HUES48 (cell line): ENCODE data around the gene CNPY1.
"Not testable (repeated sequence)": the region's sequence is repeated elsewhere in the genome, so short reads cannot be mapped to it uniquely, and the experiment has no call there.

Experiments used
- H3K27ac ChIP-seq: one replicate; pipeline ENCODE4 v1.7.0; 2013; ENCODE audit warnings: low read depth, low read length, inconsistent platforms
- H3K27me3 ChIP-seq: 2 replicates; pipeline ENCODE4 v1.6.1; 2013; ENCODE audit warnings: mild to moderate bottlenecking, low read length; ENCODE audit not compliant: control insufficient read depth, insufficient read depth
- H3K36me3 ChIP-seq: 2 replicates; pipeline ENCODE4 v1.6.1; 2013; ENCODE audit warnings: low read length; ENCODE audit not compliant: control insufficient read depth, insufficient read depth
- H3K4me1 ChIP-seq: 2 replicates; pipeline ENCODE4 v1.6.1; 2013; ENCODE audit warnings: mild to moderate bottlenecking, low read length; ENCODE audit not compliant: control insufficient read depth, insufficient read depth
- H3K4me3 ChIP-seq: 2 replicates; pipeline ENCODE4 v1.5.1; 2013; ENCODE audit warnings: mild to moderate bottlenecking, low read depth, low read length
- H3K9ac ChIP-seq: 2 replicates; pipeline ENCODE4 v1.6.1; 2013; ENCODE audit warnings: mild to moderate bottlenecking, low read depth, low read length, moderate library complexity
- H3K9me3 ChIP-seq: 2 replicates; pipeline ENCODE4 v1.6.1; 2013; ENCODE audit warnings: low read length; ENCODE audit not compliant: control insufficient read depth, insufficient read depth

Gene CNPY1

GRCh38 chr7:155567646-155568332 is 21.4 kb upstream of the CNPY1 start:
- Histone ChIP-seq H3K27ac (no peak overlapping the region), H3K9me3 (no peaks in the 10 kb centered on the region), H3K4me3 (no peak overlapping the region), H3K36me3 (no peaks in the 10 kb centered on the region), H3K4me1 (0 out of 2 replicates have a peak, but pooled peaks cover 3% of the 10 kb centered on the region), H3K27me3 (no peaks in the 10 kb centered on the region), H3K9ac (no peak overlapping the region)

GRCh38 chr7:155566011-155566836 is 19.9 kb upstream of the CNPY1 start:
- Histone ChIP-seq H3K36me3 (no peaks in the 10 kb centered on the region), H3K27me3 (no peaks in the 10 kb centered on the region), H3K4me3 (no peak overlapping the region), H3K27ac (no peak overlapping the region), H3K9ac (no peak overlapping the region), H3K4me1 (no peaks in the 10 kb centered on the region), H3K9me3 (no peaks in the 10 kb centered on the region)

GRCh38 chr7:155565596-155565995 is 19.2 kb upstream of the CNPY1 start:
- no peaks in the 10 kb centered on the region for H3K27me3 ChIP-seq
- no peak overlapping the region for H3K4me3 ChIP-seq
- H3K9me3 ChIP-seq, result no peaks in the 10 kb centered on the region

GRCh38 chr7:155562976-155563375 is 16.6 kb upstream of the CNPY1 start:
- not testable (repeated sequence) for H3K27me3 ChIP-seq, H3K27ac ChIP-seq, H3K4me1 ChIP-seq, H3K9ac ChIP-seq, H3K36me3 ChIP-seq, H3K9me3 ChIP-seq, H3K4me3 ChIP-seq

More at GRCh38 chr7:155565596-155565995, 19.2 kb upstream of the CNPY1 start:
- no peak overlapping the region for H3K27ac ChIP-seq
- no peak overlapping the region for H3K9ac ChIP-seq
- H3K36me3 ChIP-seq, result no peaks in the 10 kb centered on the region
- H3K4me1 ChIP-seq, result no peaks in the 10 kb centered on the region

GRCh38 chr7:155562106-155562505 is 15.7 kb upstream of the CNPY1 start:
- no peak overlapping the region for H3K9ac ChIP-seq

GRCh38 chr7:155560982-155561686 is 14.8 kb upstream of the CNPY1 start:
- Histone ChIP-seq H3K27me3 (no peaks in the 10 kb centered on the region), H3K9ac (no peak overlapping the region), H3K4me3 (no peak overlapping the region), H3K9me3 (no peaks in the 10 kb centered on the region), H3K4me1 (no peaks in the 10 kb centered on the region), H3K27ac (no peak overlapping the region), H3K36me3 (no peaks in the 10 kb centered on the region)

More at GRCh38 chr7:155562106-155562505, 15.7 kb upstream of the CNPY1 start:
- Histone ChIP-seq H3K4me1 (no peaks in the 10 kb centered on the region), H3K4me3 (no peak overlapping the region), H3K27ac (no peak overlapping the region), H3K9me3 (no peaks in the 10 kb centered on the region), H3K36me3 (no peaks in the 10 kb centered on the region), H3K27me3 (no peaks in the 10 kb centered on the region)

GRCh38 chr7:155560196-155560885 is 14.0 kb upstream of the CNPY1 start:
- Histone ChIP-seq H3K4me1 (no peaks in the 10 kb centered on the region), H3K4me3 (no peak overlapping the region), H3K36me3 (no peaks in the 10 kb centered on the region), H3K9me3 (no peaks in the 10 kb centered on the region), H3K27me3 (no peaks in the 10 kb centered on the region), H3K27ac (no peak overlapping the region), H3K9ac (no peak overlapping the region)

GRCh38 chr7:155559519-155560108 is 13.3 kb upstream of the CNPY1 start:
- Histone ChIP-seq H3K36me3 (no peaks in the 10 kb centered on the region), H3K27me3 (no peaks in the 10 kb centered on the region), H3K4me1 (no peaks in the 10 kb centered on the region), H3K9me3 (no peaks in the 10 kb centered on the region), H3K4me3 (no peak overlapping the region), H3K27ac (no peak overlapping the region), H3K9ac (no peak overlapping the region)

GRCh38 chr7:155558961-155559360 is 12.6 kb upstream of the CNPY1 start:
- Histone ChIP-seq H3K27ac (no peak overlapping the region), H3K27me3 (no peaks in the 10 kb centered on the region), H3K9me3 (no peaks in the 10 kb centered on the region), H3K9ac (no peak overlapping the region), H3K4me3 (no peak overlapping the region), H3K36me3 (no peaks in the 10 kb centered on the region), H3K4me1 (no peaks in the 10 kb centered on the region)

- no peaks in the 10 kb centered on the region for H3K9me3 ChIP-seq
- no peak overlapping the region for H3K4me3 ChIP-seq
- H3K9ac ChIP-seq, result no peak overlapping the region
- H3K4me1 ChIP-seq, result no peaks in the 10 kb centered on the region
- H3K27me3 ChIP-seq, result no peaks in the 10 kb centered on the region
- no peaks in the 10 kb centered on the region for H3K36me3 ChIP-seq
- no peak overlapping the region for H3K27ac ChIP-seq
These were observed 12.0 kb upstream of the CNPY1 start for GRCh38 chr7:155558351-155558750.
